ENCODE measurements around the gene TMEM63C.

- TF ChIP-seq CTCF (IDR thresholded peaks at IDR 0.05; ENCODE audit: low read length) = no peak
- no peak for TF ChIP-seq EZH2 (IDR thresholded peaks at IDR 0.05; ENCODE audit: borderline replicate concordance, low read length)
Measured at GRCh38 chr14:77200406-77200985, 18.9 kb downstream of the TMEM63C start.

All from OCI-LY1 (cell line).